ENCODE results near the gene NTF4. TPM values are rescaled to one million over a fixed set of nuclear protein-coding genes. Genes with fewer than 3 reads are reported as not detected.

Gene NTF4
- total RNA-seq, 2 donors from 2014 or later: not detected

DNA sequence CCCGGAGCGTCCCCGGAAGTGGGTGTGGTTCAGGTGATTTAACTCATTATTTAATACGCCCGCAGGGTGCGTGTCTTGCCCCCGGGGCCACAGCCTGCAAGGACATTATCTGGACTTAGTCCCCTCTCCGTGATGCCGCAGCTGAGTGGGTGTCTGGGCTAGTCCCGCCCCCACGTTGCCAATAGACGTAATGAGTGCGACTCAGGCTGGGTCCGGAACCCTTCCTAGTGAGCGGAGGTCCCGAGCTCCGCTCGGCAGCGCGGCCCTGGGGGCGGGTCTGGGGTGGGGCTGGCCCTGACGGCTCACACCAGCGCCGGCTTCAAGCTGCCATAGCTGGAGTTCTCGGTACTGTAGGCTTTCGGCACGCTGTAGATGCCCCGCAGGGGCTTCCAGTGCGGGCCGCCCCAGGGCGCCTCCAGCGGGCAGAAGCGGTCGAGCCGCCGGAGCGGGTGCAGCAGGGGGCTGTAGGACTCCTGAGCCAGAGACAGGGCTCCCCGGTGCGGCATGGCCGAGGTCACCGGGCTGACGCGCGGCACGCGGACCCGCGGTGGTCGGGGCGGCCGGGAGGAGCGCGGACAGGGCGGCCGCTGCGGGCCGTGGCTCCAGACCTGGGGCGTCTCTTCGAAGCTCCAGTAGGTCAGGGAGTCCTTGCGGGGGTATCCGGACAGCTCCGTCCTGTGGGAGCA lies 46.8 kb downstream of the NTF4 start:
- ATAC-seq (ENCODE audit: insufficient number of reproducible peaks, low FRiP score, low read depth) (no peak), DNase-seq (ENCODE audit: low spot score) (no peak)
- no peaks in the 10 kb centered on the region for H3K9me3 ChIP-seq
- no peak overlapping the region for H3K27ac ChIP-seq
- peaks cover 15 to 24% of the 10 kb centered on the region in 2 donors for H3K4me1 ChIP-seq (ENCODE audit: control insufficient read depth in 1 of 2, low read depth in 2 of 2)
- peaks cover 5% of the 10 kb centered on the region for H3K36me3 ChIP-seq
- peak overlapping the region; percentile 73 for H3K4me3 ChIP-seq
- no peaks in the 10 kb centered on the region for H3K27me3 ChIP-seq (replicated peaks; ENCODE audit: insufficient read depth)
- TF ChIP-seq, protein P1, sequence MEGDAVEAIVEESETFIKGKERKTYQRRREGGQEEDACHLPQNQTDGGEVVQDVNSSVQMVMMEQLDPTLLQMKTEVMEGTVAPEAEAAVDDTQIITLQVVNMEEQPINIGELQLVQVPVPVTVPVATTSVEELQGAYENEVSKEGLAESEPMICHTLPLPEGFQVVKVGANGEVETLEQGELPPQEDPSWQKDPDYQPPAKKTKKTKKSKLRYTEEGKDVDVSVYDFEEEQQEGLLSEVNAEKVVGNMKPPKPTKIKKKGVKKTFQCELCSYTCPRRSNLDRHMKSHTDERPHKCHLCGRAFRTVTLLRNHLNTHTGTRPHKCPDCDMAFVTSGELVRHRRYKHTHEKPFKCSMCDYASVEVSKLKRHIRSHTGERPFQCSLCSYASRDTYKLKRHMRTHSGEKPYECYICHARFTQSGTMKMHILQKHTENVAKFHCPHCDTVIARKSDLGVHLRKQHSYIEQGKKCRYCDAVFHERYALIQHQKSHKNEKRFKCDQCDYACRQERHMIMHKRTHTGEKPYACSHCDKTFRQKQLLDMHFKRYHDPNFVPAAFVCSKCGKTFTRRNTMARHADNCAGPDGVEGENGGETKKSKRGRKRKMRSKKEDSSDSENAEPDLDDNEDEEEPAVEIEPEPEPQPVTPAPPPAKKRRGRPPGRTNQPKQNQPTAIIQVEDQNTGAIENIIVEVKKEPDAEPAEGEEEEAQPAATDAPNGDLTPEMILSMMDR (IDR thresholded peaks at IDR 0.05): peak; percentile 54

DNA sequence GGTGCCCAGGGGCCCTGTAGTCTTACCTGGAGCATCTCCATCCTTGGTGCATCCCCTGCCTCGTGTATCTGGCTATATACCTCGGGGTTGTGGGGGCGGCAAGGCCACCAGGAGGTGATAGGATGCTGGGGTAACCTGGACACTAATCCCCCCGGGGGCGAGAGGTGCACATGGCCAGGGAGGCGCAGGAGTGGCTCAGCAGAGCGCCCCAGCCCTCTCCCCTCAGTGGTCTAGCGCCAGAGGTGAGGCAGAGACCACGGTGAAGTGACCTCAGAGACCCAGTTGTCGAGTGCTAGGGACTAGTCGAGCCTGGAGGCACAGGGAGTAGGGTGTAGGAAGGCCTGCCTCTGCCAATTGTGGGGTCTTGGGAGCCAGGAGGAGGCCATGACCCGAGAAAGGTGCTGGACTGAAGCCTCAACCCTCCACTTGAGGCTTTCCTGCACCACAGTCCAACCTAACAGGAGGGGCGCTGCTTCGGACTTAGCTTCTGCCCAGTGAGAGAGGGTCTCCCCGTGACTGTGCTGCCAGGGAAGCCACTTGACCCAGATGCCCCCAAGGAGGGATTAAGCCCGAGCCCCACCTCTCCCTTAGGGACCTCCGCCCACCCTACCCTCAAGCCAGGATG lies 47.5 kb downstream of the NTF4 start, which contains the start of gene LHB:
Gene LHB, minus strand, starts transcription at position 51 of the 625 bp plus-strand sequence. Its CDS starts 10 bp downstream, at position 41.
- no peak within 1 kb of the TSS for H3K27ac ChIP-seq
- DNase-seq (ENCODE audit: low spot score): no peak
- H3K9me3 ChIP-seq: no peaks in the 10 kb centered on the region
- TF ChIP-seq, protein P1 (IDR thresholded peaks at IDR 0.05): no peak
- peak within 1 kb of the TSS; percentile 73 for H3K4me3 ChIP-seq
- peaks cover 15 to 24% of the 10 kb centered on the region in 2 donors for H3K4me1 ChIP-seq (ENCODE audit: control insufficient read depth in 1 of 2, low read depth in 2 of 2)
- H3K36me3 ChIP-seq: peaks cover 5% of the 10 kb centered on the region
- no peak for ATAC-seq (ENCODE audit: insufficient number of reproducible peaks, low FRiP score, low read depth)
- no peaks in the 10 kb centered on the region for H3K27me3 ChIP-seq (replicated peaks; ENCODE audit: insufficient read depth)

DNA sequence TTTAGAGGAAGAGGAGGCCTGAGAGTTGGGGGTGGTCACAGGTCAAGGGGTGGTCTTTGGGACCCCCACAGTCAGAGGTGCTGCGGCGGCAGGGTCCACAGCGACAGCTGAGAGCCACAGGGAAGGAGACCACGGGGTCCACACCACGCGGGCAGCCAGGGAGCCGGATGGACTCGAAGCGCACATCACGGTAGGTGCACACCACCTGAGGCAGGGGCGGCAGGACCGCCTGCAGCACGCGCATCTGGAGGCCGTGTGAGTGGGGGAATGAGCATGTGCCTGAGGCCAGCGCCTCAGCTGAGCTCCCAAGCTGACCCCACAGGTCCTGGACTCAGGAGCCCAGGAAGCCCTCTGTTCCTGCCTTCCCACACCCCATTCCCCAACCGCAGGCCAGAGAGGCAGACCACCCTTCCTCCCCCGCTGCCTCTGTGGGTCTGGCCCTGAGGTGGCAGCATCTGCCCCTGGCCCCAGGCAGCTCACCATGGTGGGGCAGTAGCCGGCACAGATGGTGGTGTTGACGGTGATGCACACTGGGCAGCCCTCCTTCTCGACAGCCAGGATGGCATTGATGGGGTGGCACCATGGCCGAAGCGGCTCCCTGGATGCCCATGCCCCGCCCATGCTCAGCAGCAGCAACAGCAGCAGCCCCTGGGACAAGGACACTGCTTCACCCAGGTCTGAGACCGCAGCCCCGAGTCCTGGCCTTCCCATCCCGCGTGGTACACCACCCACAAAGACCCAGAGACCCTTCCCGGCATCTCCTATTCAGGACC lies 48.4 kb downstream of the NTF4 start:
- no peaks in the 10 kb centered on the region for H3K27me3 ChIP-seq (replicated peaks; ENCODE audit: insufficient read depth)
- DNase-seq (ENCODE audit: low spot score) (no peak), ATAC-seq (ENCODE audit: insufficient number of reproducible peaks, low FRiP score, low read depth) (no peak)
- no peak overlapping the region for H3K4me3 ChIP-seq
- no peak overlapping the region for H3K27ac ChIP-seq
- peaks cover 15 to 24% of the 10 kb centered on the region in 2 donors for H3K4me1 ChIP-seq (ENCODE audit: control insufficient read depth in 1 of 2, low read depth in 2 of 2)
- no peaks in the 10 kb centered on the region for H3K9me3 ChIP-seq
- H3K36me3 ChIP-seq: peaks cover 12% of the 10 kb centered on the region
- TF ChIP-seq, protein P1 (IDR thresholded peaks at IDR 0.05): no peak

DNA sequence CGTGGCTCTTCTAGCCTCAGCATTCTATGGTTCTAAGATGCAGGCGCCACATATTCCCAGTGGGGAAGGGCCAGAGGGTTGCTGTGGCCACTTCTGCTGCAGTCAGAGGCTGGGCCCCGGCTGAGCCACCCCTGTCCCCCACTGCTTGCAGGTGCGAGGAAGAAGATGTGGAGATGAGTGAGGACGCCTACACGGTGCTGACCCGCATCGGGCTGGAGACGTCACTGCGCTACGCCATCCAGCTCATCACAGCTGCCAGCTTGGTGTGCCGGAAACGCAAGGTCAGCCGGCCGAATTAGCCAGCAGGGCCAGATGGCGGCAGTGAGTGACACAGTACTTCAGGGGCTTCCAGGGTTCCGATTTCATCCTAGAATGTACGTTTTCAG lies 49.8 kb downstream of the NTF4 start:
- H3K4me1 ChIP-seq (ENCODE audit: control insufficient read depth in 1 of 2, low read depth in 2 of 2): peaks cover 15 to 24% of the 10 kb centered on the region in 2 donors
- H3K36me3 ChIP-seq: peaks cover 25% of the 10 kb centered on the region
- no peaks in the 10 kb centered on the region for H3K27me3 ChIP-seq (replicated peaks; ENCODE audit: insufficient read depth)
- ATAC-seq (ENCODE audit: insufficient number of reproducible peaks, low FRiP score, low read depth) (no peak), DNase-seq (ENCODE audit: low spot score) (no peak)
- TF ChIP-seq, protein P1 (IDR thresholded peaks at IDR 0.05): no peak
- no peaks in the 10 kb centered on the region for H3K9me3 ChIP-seq
- H3K27ac ChIP-seq: no peak overlapping the region
- no peak overlapping the region for H3K4me3 ChIP-seq

Data from thoracic aorta (tissue), 2 donors.